Heart right ventricle (tissue), 16 donors: ENCODE data around the gene ZNF277. TPM values are rescaled to one million over a fixed set of nuclear protein-coding genes. Genes with fewer than 3 reads are reported as not detected.
A peak's percentile ranks its signal among the peaks of the same experiment; 100 is the strongest.

ENCODE experiments used
- ATAC-seq, 8 donors: fragments of 200-7000 bp; cut with Tn5 transposase; one replicate each; pipeline ENCODE4 v1.9.1; 2020; ENCODE audit warnings: mild to moderate bottlenecking in 8 of 8, moderate library complexity in 8 of 8, moderate number of reproducible peaks in 1 of 8
- DNase-seq, 2 donors: peaks; one replicate each; pipeline ENCODE4 v3.0.0-alpha.2; 2020
- H3K27ac ChIP-seq, 10 donors: fragments of 200-600 bp; sonication (generic) in 2 of 10; one replicate each; pipeline versions ENCODE4 v1.5.0 to v1.8.0; 2020 to 2022; ENCODE audit warnings: mild to moderate bottlenecking in 3 of 10
- H3K27me3 ChIP-seq, 7 donors: fragments of 200-600 bp; one replicate each; pipeline ENCODE4 v1.8.0; 2021 to 2022; ENCODE audit warnings: mild to moderate bottlenecking in 2 of 7
- H3K36me3 ChIP-seq, 9 donors: fragments of 200-600 bp; sonication (generic) in 1 of 9; one replicate each; pipeline versions ENCODE4 v1.5.0 to v1.8.0; 2020 to 2022; ENCODE audit warnings: mild to moderate bottlenecking in 2 of 9
- H3K4me1 ChIP-seq, 9 donors: fragments of 200-600 bp; sonication (generic) in 1 of 9; one replicate each; pipeline versions ENCODE4 v1.5.0 to v1.8.0; 2020 to 2022; ENCODE audit warnings: mild to moderate bottlenecking in 4 of 9
- H3K4me3 ChIP-seq, 10 donors: fragments of 200-600 bp; sonication (generic) in 2 of 10; one replicate each; pipeline versions ENCODE4 v1.5.0 to v1.8.0; 2020 to 2022; ENCODE audit warnings: mild to moderate bottlenecking in 7 of 10, moderate library complexity in 2 of 10
- H3K9me3 ChIP-seq, 11 donors: fragments of 200-600 bp in 10 of 11; sonication (generic) in 2 of 11; one replicate each; pipeline versions ENCODE4 v1.5.0 to v1.8.0; 2013 to 2022; ENCODE audit warnings: mild to moderate bottlenecking in 2 of 11, control low read depth in 1 of 11, moderate library complexity in 1 of 11
- WGBS, 2 donors: extraction: QIAGEN DNeasy Blood & Tissue Kit; methylation state at CpG; one replicate each; pipeline ENCODE4 v1.1.7; 2013; ENCODE audit warnings: inconsistent platforms in 1 of 2; 5-methylcytosine and 5-hydroxymethylcytosine counted together
- intact Hi-C, 10 donors: fragments of 100-400 bp; cut with DNase I; formaldehyde crosslinking; loops; one replicate each; pipeline versions ENCODE4 v1.11.1 to v1.14.2; 2022
- polyA plus RNA-seq, 2 donors: library from polyadenylated mRNA; stranded (reverse); fragments of 200-250 nt; gene quantifications; one replicate each; pipeline ENCODE4 v1.2.3, GENCODE V29; 2013
- total RNA-seq, 10 donors: library from RNA; stranded (reverse); fragmentation: NEBNext Ultra II Directional in 3 of 10; extraction: Animal tissue kit (Norgen Biotek cat#: 25700) in 3 of 10; gene quantifications; one replicate each; pipeline versions ENCODE4 v1.2.1 to v1.2.4, GENCODE V29; 2021 to 2023
- TF ChIP-seq, protein P1 (sequence below), 9 donors: fragments of 200-600 bp; sonication (generic) in 2 of 9; IDR thresholded peaks; one replicate each; pipeline versions ENCODE4 v1.5.0 to v1.8.0; 2021 to 2022; ENCODE audit warnings: antibody characterized with exemption in 9 of 9, mild to moderate bottlenecking in 5 of 9, moderate library complexity in 1 of 9
- donor health status: Arrhythmogenic right ventricular cardiomyopathy.
- donor health status: ischemic (EF 13 %, LVEDD 7.1; RV severe dilation, severe dysfunction).
- donor health status: healthy with polysubstance abuse.
- donor health status: DM: no; HTN: yes; CAD: no.
- donor health status: DM: no; HTN: no; CAD: no.
- donor health status: ischemic (EF 25% LVEDD 6.9; RV normal size, moderate dysfunction).
- donor health status: ischemic (EF 25% LVEDD 5.7; RV mildly dilated, moderate dysfunction).
- donor health status: healthy.
- donor health status: DM: yes; HTN: yes; CAD: no.
- donor health status: Ischemic cardiomyopathy.
- donor health status: ischemic (EF 35%, LVEDD 5.7; RV mildly dilated, moderate dysfunction).
- donor health status: nonischemic (EF 11% LVEDD 7.7; RV severe dilation, severe dysfunction).
- donor health status: DM: yes; HTN: yes; CAD: no.
- donor health status: PGD.
- donor health status: ischemic (EF 29% LVEDD 5.4; RV normal size, mild dysfunction).
- donor health status: nonischemic (EF 23%, LVEDD 6.1; RV moderate dilation, normal function).

ZNF277 gene
- total and polyA plus RNA-seq, 12 donors = 7.7 to 25.7 (median 17.4) TPM

DNA sequence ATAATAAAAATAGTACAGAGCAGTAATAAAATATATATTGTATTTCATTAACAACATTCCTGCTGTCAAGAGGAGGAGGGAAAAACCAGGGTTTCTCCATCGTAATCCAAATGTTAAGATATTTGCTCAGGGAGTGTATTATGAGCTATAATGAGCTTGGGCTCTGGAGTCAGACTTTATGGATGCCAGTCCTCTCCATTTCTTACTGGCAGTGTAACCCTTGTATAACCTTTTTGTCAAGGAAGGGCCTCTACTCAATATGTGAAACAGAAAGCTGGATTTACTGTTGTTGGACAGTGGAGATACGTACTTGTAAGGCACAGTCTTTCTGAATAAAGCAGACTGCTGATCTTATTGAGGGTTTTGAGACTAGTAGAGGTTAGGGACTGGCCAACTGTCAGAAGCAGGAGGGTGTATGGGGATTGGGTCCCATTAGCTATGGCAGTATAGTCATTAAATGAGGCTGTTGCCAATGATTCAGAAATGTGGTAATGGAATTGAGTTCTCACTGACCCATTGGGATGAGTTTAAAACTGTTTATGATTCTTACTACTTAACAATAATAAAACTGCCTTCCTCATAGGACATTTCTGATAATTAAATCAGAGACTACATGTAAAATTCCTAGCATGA, 56.5 kb downstream of the ZNF277 start:
- 87 to 93% methylated on average over 2 of the region's 2 CpGs for WGBS, 2 donors
- no peak for ATAC-seq
- Histone ChIP-seq H3K27me3 (no peaks in the 10 kb centered on the region), H3K4me1 (peaks cover 0 to 28% (median 18%) of the 10 kb centered on the region in 9 donors), H3K9me3 (no peaks in the 10 kb centered on the region), H3K36me3 (no peaks in the 10 kb centered on the region), H3K4me3 (no peak overlapping the region), H3K27ac (no peak overlapping the region)
- DNase-seq = no peak
- intact Hi-C loops = no loop called here
- TF ChIP-seq, protein P1, sequence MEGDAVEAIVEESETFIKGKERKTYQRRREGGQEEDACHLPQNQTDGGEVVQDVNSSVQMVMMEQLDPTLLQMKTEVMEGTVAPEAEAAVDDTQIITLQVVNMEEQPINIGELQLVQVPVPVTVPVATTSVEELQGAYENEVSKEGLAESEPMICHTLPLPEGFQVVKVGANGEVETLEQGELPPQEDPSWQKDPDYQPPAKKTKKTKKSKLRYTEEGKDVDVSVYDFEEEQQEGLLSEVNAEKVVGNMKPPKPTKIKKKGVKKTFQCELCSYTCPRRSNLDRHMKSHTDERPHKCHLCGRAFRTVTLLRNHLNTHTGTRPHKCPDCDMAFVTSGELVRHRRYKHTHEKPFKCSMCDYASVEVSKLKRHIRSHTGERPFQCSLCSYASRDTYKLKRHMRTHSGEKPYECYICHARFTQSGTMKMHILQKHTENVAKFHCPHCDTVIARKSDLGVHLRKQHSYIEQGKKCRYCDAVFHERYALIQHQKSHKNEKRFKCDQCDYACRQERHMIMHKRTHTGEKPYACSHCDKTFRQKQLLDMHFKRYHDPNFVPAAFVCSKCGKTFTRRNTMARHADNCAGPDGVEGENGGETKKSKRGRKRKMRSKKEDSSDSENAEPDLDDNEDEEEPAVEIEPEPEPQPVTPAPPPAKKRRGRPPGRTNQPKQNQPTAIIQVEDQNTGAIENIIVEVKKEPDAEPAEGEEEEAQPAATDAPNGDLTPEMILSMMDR (IDR thresholded peaks at IDR 0.05) = no peak

DNA sequence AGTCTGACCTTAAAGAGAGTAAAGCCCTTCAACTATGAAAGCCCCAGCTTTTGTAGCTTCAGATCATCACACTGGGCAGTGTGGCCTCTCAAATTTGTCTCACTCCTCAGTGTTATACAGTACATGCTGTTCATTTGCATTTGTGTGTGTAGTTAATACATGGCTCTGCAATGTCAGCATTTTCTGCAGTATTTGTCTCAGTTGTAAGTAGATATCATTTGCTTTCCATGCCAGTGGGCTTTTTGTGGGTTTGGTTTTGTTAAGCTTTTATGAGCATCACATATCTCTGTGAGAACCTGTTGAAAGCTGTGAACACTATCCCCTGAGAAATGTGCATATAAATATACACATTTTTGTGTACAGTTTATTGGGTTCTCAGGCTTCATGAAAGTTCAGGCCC, 57.0 kb downstream of the ZNF277 start:
- ATAC-seq (peak in 3 of 8 donors; percentile 39 to 57 (median 48)), DNase-seq (no peak)
- peaks cover 0 to 28% (median 18%) of the 10 kb centered on the region in 9 donors for H3K4me1 ChIP-seq
- intact Hi-C loops = no loop called here
- TF ChIP-seq, protein P1 (IDR thresholded peaks at IDR 0.05) = no peak
- H3K9me3 ChIP-seq = no peaks in the 10 kb centered on the region
- H3K27ac ChIP-seq = no peak overlapping the region
- no peaks in the 10 kb centered on the region for H3K36me3 ChIP-seq
- no peaks in the 10 kb centered on the region for H3K27me3 ChIP-seq
- H3K4me3 ChIP-seq = no peak overlapping the region

DNA sequence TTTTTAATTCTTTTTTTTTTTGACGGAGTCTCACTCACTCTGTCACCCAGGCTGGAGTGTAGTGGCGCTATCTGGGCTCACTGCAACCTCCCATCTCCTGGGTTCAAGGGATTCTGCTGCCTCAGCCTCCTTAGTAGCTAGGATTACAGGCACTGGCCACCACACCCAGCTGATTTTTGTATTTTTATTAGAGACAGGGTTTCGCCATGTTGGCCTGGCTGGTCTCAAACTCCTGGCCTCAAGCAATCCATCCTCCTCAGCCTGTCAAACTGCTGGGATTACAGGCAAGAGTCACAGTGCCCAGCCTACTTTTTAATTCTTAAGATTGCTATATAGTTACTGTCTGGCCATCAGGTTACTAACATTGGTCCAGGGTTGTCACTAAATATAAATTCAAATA, 59.6 kb downstream of the ZNF277 start:
- Histone ChIP-seq H3K27me3 (no peaks in the 10 kb centered on the region), H3K4me1 (peaks cover 0 to 31% (median 18%) of the 10 kb centered on the region in 9 donors), H3K27ac (no peak overlapping the region), H3K9me3 (no peaks in the 10 kb centered on the region), H3K4me3 (no peak overlapping the region), H3K36me3 (no peaks in the 10 kb centered on the region)
- ATAC-seq (no peak), DNase-seq (no peak)
- 98% methylated on average over 3 of the region's 3 CpGs for WGBS, 2 donors
- intact Hi-C loops = no loop called here
- TF ChIP-seq, protein P1 (IDR thresholded peaks at IDR 0.05) = no peak

DNA sequence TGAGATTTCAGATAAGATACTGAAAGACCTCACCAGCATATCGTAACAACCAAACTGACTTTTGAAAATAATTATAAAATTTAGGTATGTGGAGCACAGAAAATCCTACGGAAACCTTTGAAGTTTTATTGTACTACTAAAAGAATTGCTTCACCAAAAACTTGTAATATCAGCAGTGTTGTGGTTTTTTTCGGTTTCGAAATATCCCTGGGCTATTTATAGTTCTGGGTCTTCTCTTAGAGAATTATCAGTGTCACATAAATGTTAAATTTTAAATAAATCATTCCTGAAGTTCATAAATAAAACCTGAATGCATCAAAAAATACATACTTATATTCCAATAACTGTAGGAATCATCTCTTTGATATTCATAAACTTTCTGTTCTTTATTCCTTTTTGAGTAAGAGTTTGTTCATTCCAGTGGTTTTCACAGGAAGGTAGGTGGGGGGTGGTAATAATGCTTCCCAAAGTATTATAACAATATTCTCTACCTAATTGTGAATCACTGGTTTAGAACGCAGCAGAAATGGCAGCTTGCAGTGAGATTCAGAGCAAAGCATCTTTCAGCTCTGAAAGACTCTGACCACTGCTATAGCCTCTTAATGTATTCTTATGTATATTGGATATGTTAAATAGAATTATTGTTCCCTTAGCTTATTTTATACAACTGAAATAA, 60.2 kb downstream of the ZNF277 start:
- intact Hi-C loops = no loop called here
- no peaks in the 10 kb centered on the region for H3K36me3 ChIP-seq
- H3K4me3 ChIP-seq = no peak overlapping the region
- TF ChIP-seq, protein P1 (IDR thresholded peaks at IDR 0.05) = no peak
- H3K27me3 ChIP-seq = no peaks in the 10 kb centered on the region
- no peak for DNase-seq
- no peak overlapping the region for H3K27ac ChIP-seq
- ATAC-seq = no peak
- H3K4me1 ChIP-seq = peaks cover 0 to 33% (median 18%) of the 10 kb centered on the region in 9 donors
- no peaks in the 10 kb centered on the region for H3K9me3 ChIP-seq
- WGBS, 2 donors = 75 to 82% methylated on average over 5 of the region's 5 CpGs
